ENCODE results near the gene GIT1. TPM values are rescaled to one million over a fixed set of nuclear protein-coding genes. Genes with fewer than 3 reads are reported as not detected.

GIT1 gene
- total RNA-seq, 3 donors from 2014 or later, result 28.5 to 41.3 (median 31.2) TPM

GRCh38 chr17:29573871-29574731 is 15.3 kb downstream of the GIT1 start:
- peaks cover 17% of the 10 kb centered on the region for H3K36me3 ChIP-seq
- H3K27ac ChIP-seq, result no peak overlapping the region
- no peaks in the 10 kb centered on the region for H3K9me3 ChIP-seq
- intact Hi-C loops (cut with DNase I; ENCODE audit: low total_unique reads), result no loop called here
- no peaks in the 10 kb centered on the region for H3K27me3 ChIP-seq
- H3K4me3 ChIP-seq, result no peak overlapping the region
- peak in 1 of 2 donors; percentile 42 for DNase-seq (ENCODE audit: low spot score in 2 of 2)
- peaks cover 5 to 8% of the 10 kb centered on the region in 2 donors for H3K4me1 ChIP-seq
- TF ChIP-seq CTCF (IDR thresholded peaks at IDR 0.05) (no peak), POLR2A (IDR thresholded peaks at IDR 0.05) (no peak), POLR2AphosphoS5 (IDR thresholded peaks at IDR 0.05) (no peak)

- H3K4me3 ChIP-seq, result no peak overlapping the region
- peak in 1 of 2 donors; percentile 22 for DNase-seq (ENCODE audit: low spot score in 2 of 2)
- H3K27me3 ChIP-seq, result no peaks in the 10 kb centered on the region
- TF ChIP-seq POLR2AphosphoS5 (IDR thresholded peaks at IDR 0.05) (no peak), POLR2A (IDR thresholded peaks at IDR 0.05) (no peak), CTCF (IDR thresholded peaks at IDR 0.05) (no peak)
- H3K36me3 ChIP-seq, result peaks cover 17% of the 10 kb centered on the region
- intact Hi-C loops (cut with DNase I; ENCODE audit: low total_unique reads), result no loop called here
- no peaks in the 10 kb centered on the region for H3K9me3 ChIP-seq
- no peak overlapping the region for H3K27ac ChIP-seq
- H3K4me1 ChIP-seq, result peaks cover 5 to 8% of the 10 kb centered on the region in 2 donors
These were observed 15.9 kb downstream of the GIT1 start for GRCh38 chr17:29573558-29573869.

- Histone ChIP-seq H3K36me3 (peaks cover 17% of the 10 kb centered on the region), H3K27ac (peak overlapping the region; percentile 14 to 39), H3K4me1 (peaks cover 5 to 8% of the 10 kb centered on the region in 2 donors), H3K27me3 (no peaks in the 10 kb centered on the region), H3K9me3 (no peaks in the 10 kb centered on the region), H3K4me3 (peak overlapping the region; percentile 28 to 62 (median 40))
- intact Hi-C loops (cut with DNase I; ENCODE audit: low total_unique reads), result no loop called here
- TF ChIP-seq POLR2A (IDR thresholded peaks at IDR 0.05) (no peak), CTCF (IDR thresholded peaks at IDR 0.05) (peak; percentile 23 to 63 (median 53)), POLR2AphosphoS5 (IDR thresholded peaks at IDR 0.05) (no peak)
- peak in 1 of 2 donors; percentile 49 for DNase-seq (ENCODE audit: low spot score in 2 of 2)
These were observed 16.5 kb downstream of the GIT1 start for GRCh38 chr17:29572691-29573557.

- intact Hi-C loops (cut with DNase I; ENCODE audit: low total_unique reads), result no loop called here
- DNase-seq (ENCODE audit: low spot score in 2 of 2), result peak in 1 of 2 donors; percentile 43
- no peaks in the 10 kb centered on the region for H3K27me3 ChIP-seq
- H3K4me3 ChIP-seq, result peak overlapping the region; percentile 28 to 62 (median 40)
- H3K27ac ChIP-seq, result peak overlapping the region; percentile 14 to 39
- H3K4me1 ChIP-seq, result peaks cover 5 to 8% of the 10 kb centered on the region in 2 donors
- H3K36me3 ChIP-seq, result peaks cover 17% of the 10 kb centered on the region
- TF ChIP-seq POLR2AphosphoS5 (IDR thresholded peaks at IDR 0.05) (no peak), POLR2A (IDR thresholded peaks at IDR 0.05) (no peak)
- H3K9me3 ChIP-seq, result no peaks in the 10 kb centered on the region
These were observed 17.4 kb downstream of the GIT1 start for GRCh38 chr17:29571883-29572681.

- Histone ChIP-seq H3K4me3 (no peak overlapping the region), H3K4me1 (peaks cover 5 to 8% of the 10 kb centered on the region in 2 donors), H3K27ac (peak overlapping the region; percentile 14 to 39), H3K36me3 (peaks cover 14% of the 10 kb centered on the region), H3K27me3 (no peaks in the 10 kb centered on the region), H3K9me3 (no peaks in the 10 kb centered on the region)
- intact Hi-C loops (cut with DNase I; ENCODE audit: low total_unique reads), result no loop called here
- TF ChIP-seq CTCF (IDR thresholded peaks at IDR 0.05) (no peak), POLR2AphosphoS5 (IDR thresholded peaks at IDR 0.05) (no peak), POLR2A (IDR thresholded peaks at IDR 0.05) (no peak)
- no peak for DNase-seq (ENCODE audit: low spot score in 2 of 2)
These were observed 18.0 kb downstream of the GIT1 start for GRCh38 chr17:29571486-29571882.
